Subcutaneous adipose tissue (tissue), 4 donors: ENCODE measurements around the gene RAB11A. TPM values are rescaled to one million over a fixed set of nuclear protein-coding genes. Genes with fewer than 3 reads are reported as not detected.

ENCODE experiments used
- CTCF ChIP-seq: fragments of 450-650 bp; IDR thresholded peaks from one replicate; pipeline ENCODE4 v1.5.1; 2016; ENCODE audit warnings: low read depth, mild to moderate bottlenecking, control low read depth, antibody characterized with exemption, moderate library complexity
- small RNA-seq: library from RNA; depleted of rRNA; stranded (forward); fragments of <200 nt; gene quantifications from one replicate; pipeline ENCODE3, GENCODE V24; 2016
- total RNA-seq, 4 donors: library from RNA; depleted of rRNA; stranded (reverse); fragments of >200 nt; gene quantifications; one replicate each; pipeline ENCODE4 v1.1.0, GENCODE V29; 2016

RAB11A gene
- total RNA-seq, 4 donors from 2014 or later: 121 to 283 (median 143) TPM

- no peak for TF ChIP-seq CTCF
These were observed 70.8 kb downstream of the RAB11A start for GRCh38 chr15:65939901-65940617.

GRCh38 chr15:65940618-65940909 is 71.3 kb downstream of the RAB11A start:
- no peak for TF ChIP-seq CTCF

Small RNA genes within 50 kb of the gene (small RNA-seq; reads per million reads assigned to genes)
- gene RF00026: not detected

Other genes with a start within 250 kb of the RAB11A start
- gene SLC24A1, start 247.6 kb upstream of the RAB11A start, total RNA-seq: 10 to 100 TPM in 2 of 4 donors, 1 to 10 TPM in 2; 2.9 to 13.0 (median 9.7) TPM
- gene DENND4A, start 77.2 kb upstream of the RAB11A start, total RNA-seq: 10 to 100 TPM; 29.4 to 36.7 (median 33.3) TPM